GM19099 (cell line): ENCODE data around the gene DNHD1.

Experiments
- POLR2A ChIP-seq: IDR thresholded peaks from 3 replicates; pipeline ENCODE4 v1.6.1; 2011; ENCODE audit warnings: low read depth; ENCODE audit not compliant: insufficient read length; ENCODE audit errors: extremely low read depth

The DNHD1 gene

GRCh38 chr11:6612213-6613041, 115.3 kb downstream of the DNHD1 start, which contains the start of gene TAF10:
Gene TAF10, minus strand, starts transcription at chr11:6612216. Its CDS starts 27 bp downstream, at chr11:6612189.
- TF ChIP-seq POLR2A, result peak; percentile 93

- no peak for TF ChIP-seq POLR2A
Observed at GRCh38 chr11:6613496-6613895, 116.4 kb downstream of the DNHD1 start.

- TF ChIP-seq POLR2A, result no peak
Observed at GRCh38 chr11:6614446-6614845, 117.4 kb downstream of the DNHD1 start.

GRCh38 chr11:6615046-6615445, 118.0 kb downstream of the DNHD1 start:
- TF ChIP-seq POLR2A, result no peak

GRCh38 chr11:6615882-6616585, 119.0 kb downstream of the DNHD1 start:
- TF ChIP-seq POLR2A, result no peak

DNA sequence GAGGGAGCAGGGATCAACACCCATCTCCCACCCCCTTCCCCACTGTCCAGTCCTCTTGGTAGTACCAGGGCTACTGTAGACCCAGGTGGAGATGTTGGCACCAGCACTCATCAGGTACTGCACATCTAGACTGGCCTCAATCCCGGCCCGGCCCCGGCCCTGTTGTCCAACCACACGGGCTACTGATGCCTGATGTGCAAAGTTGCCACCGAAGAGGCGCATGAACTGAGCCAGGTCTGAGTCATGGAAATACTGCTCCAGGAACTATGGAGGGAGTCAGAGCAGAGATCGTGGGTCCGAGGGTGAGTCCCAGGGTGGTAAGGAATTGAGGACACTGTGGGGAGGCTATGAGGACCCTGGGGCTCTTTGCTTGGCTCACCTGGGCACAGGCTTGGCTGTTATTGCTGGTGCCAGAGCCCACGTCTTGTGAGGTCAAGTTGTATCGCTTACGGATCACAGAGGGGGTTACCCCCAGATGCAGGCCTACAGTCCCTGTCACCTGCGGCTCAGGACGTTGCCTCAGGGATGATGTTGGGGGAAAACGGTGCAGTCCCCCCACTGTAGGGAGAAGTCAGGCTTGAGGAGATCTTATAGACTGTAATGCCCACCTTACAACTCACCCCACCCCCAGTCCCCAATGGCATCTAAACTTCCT, 119.6 kb downstream of the DNHD1 start:
- TF ChIP-seq POLR2A, result no peak

- no peak for TF ChIP-seq POLR2A
Observed at GRCh38 chr11:6617315-6617781, 120.3 kb downstream of the DNHD1 start.

DNA sequence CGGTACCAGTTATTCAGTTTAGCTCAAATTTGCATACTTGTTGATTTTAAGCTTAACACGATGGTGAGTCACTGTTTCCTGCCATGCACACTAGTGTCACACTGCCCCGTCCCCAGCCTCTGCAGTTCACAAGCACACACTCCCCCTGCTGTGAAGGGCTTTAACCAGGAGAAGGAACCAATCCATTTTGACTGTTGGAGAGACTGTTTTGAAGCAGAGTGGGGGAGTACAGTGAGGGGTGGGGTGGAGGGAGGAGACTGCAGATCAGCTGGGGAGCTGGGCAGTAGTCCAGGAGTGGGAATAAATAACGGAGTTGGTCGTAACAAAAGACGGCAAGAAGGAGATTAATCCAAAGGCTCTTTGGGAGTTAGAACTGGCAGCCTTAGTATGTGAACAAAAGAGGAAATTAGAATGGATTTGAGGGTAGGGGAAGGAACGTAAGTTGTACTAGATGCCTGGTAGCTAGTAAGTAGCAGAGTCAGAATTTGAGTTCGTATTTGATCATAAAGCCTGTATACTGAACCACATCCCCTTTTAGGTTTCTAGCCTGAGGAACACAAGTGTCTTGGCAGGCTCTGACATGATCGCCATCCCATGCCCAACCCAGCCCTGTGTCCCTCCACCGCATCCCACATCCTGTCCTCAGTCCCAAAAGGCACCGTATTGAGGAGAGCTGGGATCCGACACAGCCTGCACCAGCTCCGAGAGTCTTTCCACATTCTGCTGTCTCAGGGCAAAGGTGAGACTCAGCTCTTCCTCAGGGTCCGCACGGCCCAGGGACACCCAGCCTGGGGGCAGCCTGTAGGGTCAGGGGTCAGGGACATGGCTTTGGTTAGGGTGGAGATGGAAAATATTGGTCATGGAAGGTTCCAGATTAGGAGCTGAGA, 121.3 kb downstream of the DNHD1 start:
- TF ChIP-seq POLR2A, result no peak

- peak; percentile 78 for TF ChIP-seq POLR2A
Observed at GRCh38 chr11:6619004-6619745, 122.1 kb downstream of the DNHD1 start, which contains the start of gene TPP1. Gene TPP1, minus strand, starts transcription at chr11:6619422. Its CDS starts 22 bp downstream, at chr11:6619400.

- TF ChIP-seq POLR2A, result no peak
Observed at GRCh38 chr11:6620636-6621035, 123.6 kb downstream of the DNHD1 start.
